ENCODE data around the gene PAX2.

GRCh38 chr10:100829933-100830727 lies 84.7 kb downstream of the PAX2 start:
- TF ChIP-seq TEAD4 (CRISPR knock-in tag; IDR thresholded peaks at IDR 0.05) (no peak), FOXJ3 (CRISPR knock-in tag; IDR thresholded peaks at IDR 0.05; ENCODE audit: borderline replicate concordance) (no peak), CTCF (IDR thresholded peaks at IDR 0.05) (no peak), FOXP1 (CRISPR knock-in tag; IDR thresholded peaks at IDR 0.05; ENCODE audit: borderline replicate concordance) (no peak), MYBL2 (CRISPR knock-in tag; IDR thresholded peaks at IDR 0.05) (no peak), ZBTB43 (CRISPR knock-in tag; IDR thresholded peaks at IDR 0.05) (no peak), ATF6 (CRISPR knock-in tag; IDR thresholded peaks at IDR 0.05) (no peak)
- TF ChIP-seq, protein P1, sequence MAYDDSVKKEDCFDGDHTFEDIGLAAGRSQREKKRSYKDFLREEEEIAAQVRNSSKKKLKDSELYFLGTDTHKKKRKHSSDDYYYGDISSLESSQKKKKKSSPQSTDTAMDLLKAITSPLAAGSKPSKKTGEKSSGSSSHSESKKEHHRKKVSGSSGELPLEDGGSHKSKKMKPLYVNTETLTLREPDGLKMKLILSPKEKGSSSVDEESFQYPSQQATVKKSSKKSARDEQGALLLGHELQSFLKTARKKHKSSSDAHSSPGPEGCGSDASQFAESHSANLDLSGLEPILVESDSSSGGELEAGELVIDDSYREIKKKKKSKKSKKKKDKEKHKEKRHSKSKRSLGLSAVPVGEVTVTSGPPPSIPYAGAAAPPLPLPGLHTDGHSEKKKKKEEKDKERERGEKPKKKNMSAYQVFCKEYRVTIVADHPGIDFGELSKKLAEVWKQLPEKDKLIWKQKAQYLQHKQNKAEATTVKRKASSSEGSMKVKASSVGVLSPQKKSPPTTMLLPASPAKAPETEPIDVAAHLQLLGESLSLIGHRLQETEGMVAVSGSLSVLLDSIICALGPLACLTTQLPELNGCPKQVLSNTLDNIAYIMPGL (CRISPR knock-in tag; IDR thresholded peaks at IDR 0.05) = no peak

Data from WTC11 (cell line).